ENCODE data around the gene NIPAL3.
A peak's percentile ranks its signal among the peaks of the same experiment; 100 is the strongest.
"Not testable (repeated sequence)": the region's sequence is repeated elsewhere in the genome, so short reads cannot be mapped to it uniquely, and the experiment has no call there.

NIPAL3 gene

DNA sequence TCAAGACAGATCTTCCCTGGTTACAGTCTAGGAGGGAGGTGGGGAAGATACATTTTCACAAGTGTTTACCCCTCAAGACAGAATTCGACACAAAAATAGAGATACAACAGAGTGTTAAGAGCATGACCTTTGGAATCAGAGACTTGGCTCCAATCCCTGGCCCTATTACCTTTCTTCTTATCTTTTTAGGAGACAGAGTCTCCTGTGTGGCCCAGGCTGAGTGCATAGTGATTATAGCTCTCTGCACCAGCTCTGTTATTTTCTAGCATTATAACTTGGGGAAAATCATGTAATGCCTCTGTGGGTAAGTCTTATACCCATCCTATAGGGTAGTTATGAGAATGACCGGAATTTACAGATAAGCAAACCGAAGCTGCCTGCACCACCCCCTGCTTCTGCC, 9.8 kb downstream of the NIPAL3 start:
- DNase-seq = no peak

- no peak for DNase-seq
Measured at GRCh38 chr1:24425922-24426321, 10.3 kb downstream of the NIPAL3 start.

- DNase-seq = no peak
Measured at GRCh38 chr1:24426744-24427544, 11.3 kb downstream of the NIPAL3 start.

DNA sequence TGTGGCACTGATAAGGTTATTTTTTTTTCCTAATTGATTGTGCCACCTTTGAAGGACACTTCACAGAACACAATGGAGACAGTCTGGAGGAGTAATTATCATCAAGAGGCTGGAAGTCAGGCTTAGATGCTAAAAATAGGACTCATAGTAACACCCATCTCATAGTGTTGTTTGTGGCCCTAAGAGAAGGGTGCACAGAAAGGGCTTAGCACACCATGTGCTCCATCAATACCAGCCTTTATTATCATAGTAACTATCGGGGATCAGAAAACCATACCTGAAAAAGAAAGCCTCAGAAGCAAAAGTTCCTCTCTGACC, 11.9 kb downstream of the NIPAL3 start:
- no peak for DNase-seq

DNA sequence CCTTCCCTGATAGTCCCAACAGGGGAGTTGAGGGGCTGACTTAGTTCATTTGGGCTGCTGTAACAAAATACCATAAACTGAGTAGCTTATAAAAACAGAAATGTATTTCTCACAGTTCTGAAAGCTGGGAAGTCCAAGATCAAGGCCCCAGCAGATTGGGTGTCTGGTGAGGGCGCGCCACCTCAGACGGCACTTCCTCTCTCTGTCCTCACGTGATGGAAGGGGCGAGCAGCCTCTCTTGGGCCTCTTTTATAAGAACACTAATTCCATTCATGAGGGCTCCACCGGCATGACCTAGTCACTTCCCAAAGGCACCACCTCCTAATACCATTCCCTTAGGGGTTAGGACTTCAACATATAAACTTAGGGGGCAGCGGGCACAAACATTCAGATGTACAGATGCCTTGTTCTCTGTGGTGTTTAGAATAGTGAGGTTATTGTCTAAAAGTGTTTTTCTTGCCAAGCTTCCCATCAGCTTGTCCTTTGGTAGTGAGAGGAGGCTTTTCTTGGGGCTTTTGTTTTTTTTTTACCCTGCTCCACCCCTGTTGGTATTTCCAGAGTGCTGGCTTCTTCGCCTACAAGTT, 20.3 kb downstream of the NIPAL3 start:
- no peak for DNase-seq

GRCh38 chr1:24437631-24438396, 22.2 kb downstream of the NIPAL3 start:
- DNase-seq = no peak

GRCh38 chr1:24438423-24438901, 22.9 kb downstream of the NIPAL3 start:
- peak; percentile 68 for DNase-seq

GRCh38 chr1:24440436-24440835, 24.8 kb downstream of the NIPAL3 start:
- peak; percentile 49 for DNase-seq

GRCh38 chr1:24441480-24441879, 25.9 kb downstream of the NIPAL3 start:
- DNase-seq = no peak

- no peak for DNase-seq
Measured at GRCh38 chr1:24441996-24442668, 26.5 kb downstream of the NIPAL3 start.

- DNase-seq = no peak
Measured at GRCh38 chr1:24442764-24443163, 27.2 kb downstream of the NIPAL3 start.

GRCh38 chr1:24443241-24443656, 27.6 kb downstream of the NIPAL3 start:
- DNase-seq = no peak

- DNase-seq = not testable (repeated sequence)
Measured at GRCh38 chr1:24446446-24446845, 30.8 kb downstream of the NIPAL3 start.

DNA sequence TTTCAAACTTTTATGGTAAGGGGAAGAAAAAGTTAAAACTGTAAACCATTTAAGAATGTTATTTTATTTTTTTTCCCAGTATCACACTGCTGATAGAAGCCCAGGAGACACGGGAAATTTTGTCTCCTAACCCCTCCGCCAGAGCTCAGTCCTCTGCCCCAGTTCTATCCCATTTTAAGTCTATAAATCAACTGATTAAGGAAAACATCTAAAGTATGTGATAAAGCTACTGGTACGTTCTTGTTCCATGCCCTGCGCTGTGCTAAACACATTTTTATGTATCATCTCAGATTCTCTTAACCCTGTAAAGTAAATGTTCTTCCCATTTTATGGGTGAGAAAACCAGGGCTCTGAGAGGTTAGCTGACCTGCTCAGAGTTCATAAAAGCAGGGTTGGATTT, 34.7 kb downstream of the NIPAL3 start:
- DNase-seq = no peak

- DNase-seq = no peak
Measured at GRCh38 chr1:24450857-24451397, 35.3 kb downstream of the NIPAL3 start.

DNA sequence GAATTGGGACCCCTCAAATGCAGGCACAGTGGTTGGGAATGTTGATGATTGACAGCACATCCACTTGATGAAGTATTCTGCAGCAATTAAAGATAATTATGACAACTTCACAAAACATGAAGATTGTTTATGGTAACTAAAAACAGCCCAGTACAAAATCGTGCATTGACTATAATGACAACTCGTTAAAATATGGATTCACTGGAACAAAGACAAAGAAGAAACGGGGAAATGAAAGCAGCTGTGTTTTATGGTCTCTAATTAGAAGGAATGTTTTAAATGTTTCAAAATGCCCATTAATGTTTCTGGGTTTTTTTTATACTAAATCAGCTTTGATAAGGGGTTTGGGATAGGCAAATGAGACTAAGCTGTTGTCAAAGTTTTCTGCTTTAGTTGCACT, 36.1 kb downstream of the NIPAL3 start:
- DNase-seq = no peak

DNA sequence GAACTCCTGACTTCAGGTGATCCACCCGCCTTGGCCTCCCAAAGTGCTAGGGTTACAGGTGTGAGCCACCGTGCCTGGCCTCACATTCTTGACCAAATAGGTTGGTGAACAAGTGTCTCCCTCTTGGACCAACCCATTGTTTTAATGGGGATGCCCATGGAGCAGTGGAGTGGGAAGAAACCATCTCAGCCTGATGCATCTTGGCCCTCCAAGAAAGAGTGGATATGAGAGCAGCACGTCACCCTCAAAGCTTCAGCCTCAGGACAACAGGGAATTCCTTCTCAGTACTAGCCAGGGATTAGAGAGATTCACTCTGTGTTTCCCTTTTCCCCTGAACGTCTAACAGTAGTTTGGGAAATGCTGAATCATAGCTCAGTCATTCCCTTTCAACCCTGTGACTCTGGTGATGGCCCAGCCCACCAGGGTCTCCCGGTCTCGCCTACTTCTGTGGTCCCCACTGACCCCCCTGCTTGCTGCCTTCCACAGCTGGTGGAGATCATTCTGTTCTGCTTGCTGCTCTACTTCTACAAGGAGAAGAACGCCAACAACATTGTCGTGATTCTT, 37.4 kb downstream of the NIPAL3 start:
- DNase-seq = no peak

DNA sequence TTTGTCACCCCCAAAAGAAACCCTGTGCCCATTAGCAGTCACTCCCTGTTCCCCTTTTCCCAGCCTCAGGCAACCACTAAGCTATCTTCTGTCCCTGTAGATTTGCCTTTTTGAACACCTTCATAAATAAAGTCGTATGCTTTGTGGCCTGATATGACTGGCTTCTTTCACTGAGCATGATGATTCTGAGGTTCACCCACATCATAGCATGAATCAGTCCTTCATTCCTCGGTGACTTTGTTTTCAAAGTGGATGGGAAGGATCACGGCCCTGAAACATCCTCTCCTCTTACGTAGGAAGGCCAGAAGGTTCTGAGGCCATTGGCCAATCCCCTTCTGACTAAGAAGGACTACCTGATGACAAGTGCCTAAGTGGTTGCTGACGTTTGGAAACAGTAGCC, 39.1 kb downstream of the NIPAL3 start:
- no peak for DNase-seq

- DNase-seq = no peak
Measured at GRCh38 chr1:24455272-24455671, 39.7 kb downstream of the NIPAL3 start.

GRCh38 chr1:24457866-24458265, 42.3 kb downstream of the NIPAL3 start:
- DNase-seq = no peak

GRCh38 chr1:24459551-24460266, 44.1 kb downstream of the NIPAL3 start:
- no peak for DNase-seq

DNA sequence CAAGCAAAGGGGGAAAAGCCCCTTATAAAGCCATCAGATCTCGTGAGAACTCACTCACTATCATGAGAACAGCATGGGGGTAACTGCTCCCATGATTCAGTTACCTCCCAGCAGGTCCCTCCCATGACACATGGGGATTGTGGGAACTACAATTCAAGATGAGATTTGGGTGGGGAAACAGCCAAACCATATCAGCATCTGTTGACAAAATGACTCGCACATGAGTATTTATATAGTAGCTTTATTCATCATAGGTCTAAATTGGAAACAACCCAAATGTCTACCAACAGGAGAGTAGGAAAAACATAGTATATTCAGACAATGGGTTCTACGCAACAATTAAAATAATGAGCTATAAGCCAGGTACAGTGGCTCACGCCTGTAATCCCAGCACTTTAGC, 46.5 kb downstream of the NIPAL3 start:
- not testable (repeated sequence) for DNase-seq
